Kidney epithelial cell (primary cell): ENCODE data around the gene TWIST2. TPM values are rescaled to one million over a fixed set of nuclear protein-coding genes. Genes with fewer than 3 reads are reported as not detected.

Experiments used
- DNase-seq: peaks from one replicate; pipeline ENCODE4 v3.0.0-alpha.2; 2010; ENCODE audit warnings: low read depth
- H3K27me3 ChIP-seq: 2 replicates; pipeline ENCODE4 v1.6.0; 2011; ENCODE audit warnings: low read length; ENCODE audit not compliant: control insufficient read depth, insufficient read depth
- H3K36me3 ChIP-seq: 2 replicates; pipeline ENCODE4 v1.5.1; 2011; ENCODE audit warnings: low read length; ENCODE audit not compliant: control insufficient read depth, insufficient read depth
- H3K4me3 ChIP-seq: 2 replicates; pipeline ENCODE4 v1.5.1; 2011; ENCODE audit warnings: low read depth, mild to moderate bottlenecking, control low read depth, low read length
- total RNA-seq: library from RNA; depleted of rRNA; stranded (reverse); fragments of >200 nt; gene quantifications from 2 replicates; pipeline ENCODE4 v1.2.3, GENCODE V29; 2015
- TF ChIP-seq, protein P1 (sequence below): IDR thresholded peaks from 2 replicates; pipeline ENCODE4 v1.5.1; 2011; ENCODE audit warnings: mild to moderate bottlenecking, moderate library complexity, low read length, control low read depth, inconsistent platforms; ENCODE audit not compliant: insufficient read depth, poor library complexity, severe bottlenecking

The TWIST2 gene
- total RNA-seq, 1 donor from 2014 or later, result 1.8 TPM

DNA sequence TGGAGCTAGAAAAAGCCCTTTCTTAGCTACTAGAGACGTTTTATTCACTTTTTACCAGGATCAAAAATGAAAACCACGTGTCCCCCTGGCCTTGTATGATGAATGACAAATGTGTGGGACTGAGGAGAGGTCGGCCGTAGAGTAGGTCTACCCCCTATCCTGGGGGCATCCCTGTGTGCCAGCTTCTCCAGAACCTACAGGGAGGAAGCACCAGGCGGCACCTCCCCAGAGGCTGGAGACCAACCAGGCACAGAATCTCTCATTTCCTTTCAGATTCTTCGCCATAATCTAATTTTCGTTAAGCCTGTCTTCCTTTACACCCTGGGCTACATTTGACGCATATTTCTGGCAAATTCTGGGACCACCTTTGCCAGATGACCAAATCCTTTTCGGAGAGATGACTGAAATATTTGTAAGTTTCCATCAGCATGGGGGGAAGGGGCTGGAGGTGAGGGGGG lies 15.9 kb downstream of the TWIST2 start:
- TF ChIP-seq, protein P1, sequence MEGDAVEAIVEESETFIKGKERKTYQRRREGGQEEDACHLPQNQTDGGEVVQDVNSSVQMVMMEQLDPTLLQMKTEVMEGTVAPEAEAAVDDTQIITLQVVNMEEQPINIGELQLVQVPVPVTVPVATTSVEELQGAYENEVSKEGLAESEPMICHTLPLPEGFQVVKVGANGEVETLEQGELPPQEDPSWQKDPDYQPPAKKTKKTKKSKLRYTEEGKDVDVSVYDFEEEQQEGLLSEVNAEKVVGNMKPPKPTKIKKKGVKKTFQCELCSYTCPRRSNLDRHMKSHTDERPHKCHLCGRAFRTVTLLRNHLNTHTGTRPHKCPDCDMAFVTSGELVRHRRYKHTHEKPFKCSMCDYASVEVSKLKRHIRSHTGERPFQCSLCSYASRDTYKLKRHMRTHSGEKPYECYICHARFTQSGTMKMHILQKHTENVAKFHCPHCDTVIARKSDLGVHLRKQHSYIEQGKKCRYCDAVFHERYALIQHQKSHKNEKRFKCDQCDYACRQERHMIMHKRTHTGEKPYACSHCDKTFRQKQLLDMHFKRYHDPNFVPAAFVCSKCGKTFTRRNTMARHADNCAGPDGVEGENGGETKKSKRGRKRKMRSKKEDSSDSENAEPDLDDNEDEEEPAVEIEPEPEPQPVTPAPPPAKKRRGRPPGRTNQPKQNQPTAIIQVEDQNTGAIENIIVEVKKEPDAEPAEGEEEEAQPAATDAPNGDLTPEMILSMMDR, result no peak
- Histone ChIP-seq H3K36me3 (no peaks in the 10 kb centered on the region), H3K4me3 (no peak overlapping the region), H3K27me3 (no peaks in the 10 kb centered on the region)
- no peak for DNase-seq

DNA sequence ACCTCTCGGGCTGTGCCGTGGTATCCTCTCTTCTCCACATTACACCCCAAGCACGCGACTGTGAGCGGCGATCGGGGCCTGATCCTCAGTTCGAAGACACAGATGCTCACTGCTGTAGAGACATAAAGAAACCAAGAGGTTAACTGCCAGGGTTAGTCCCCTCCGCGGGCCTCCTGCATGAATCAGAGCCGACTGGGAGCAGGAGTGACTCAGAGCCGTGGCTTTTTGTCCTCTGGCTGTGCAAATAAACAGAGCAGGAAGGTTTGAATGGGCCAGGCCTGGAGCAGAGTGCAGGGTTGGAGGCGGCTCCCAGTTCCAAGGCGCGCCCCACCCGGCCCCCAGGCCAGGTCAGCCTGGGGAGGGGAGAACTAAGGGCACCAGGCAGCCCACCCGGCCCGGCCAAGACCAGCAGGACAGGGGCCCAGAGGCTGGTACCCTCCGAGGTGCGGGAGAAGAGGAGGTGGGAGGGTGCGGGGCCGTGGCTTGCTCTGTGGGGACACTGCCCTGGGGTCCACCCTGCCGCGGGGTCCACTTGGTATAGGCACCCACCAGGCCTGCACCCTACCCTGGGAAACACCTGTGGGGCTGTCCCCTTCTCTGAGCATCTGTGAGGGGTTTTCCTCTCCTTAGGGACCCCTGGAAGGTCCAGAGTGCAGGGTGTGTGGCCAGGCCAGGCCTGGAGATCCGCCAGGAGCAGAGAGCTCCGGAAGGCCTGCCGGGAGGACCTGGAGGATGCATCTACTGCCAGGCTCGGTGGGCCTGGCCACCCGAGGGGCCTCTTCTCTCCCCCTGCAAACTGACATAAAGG lies 16.5 kb downstream of the TWIST2 start:
- Histone ChIP-seq H3K27me3 (no peaks in the 10 kb centered on the region), H3K4me3 (no peak overlapping the region), H3K36me3 (no peaks in the 10 kb centered on the region)
- DNase-seq, result peak; percentile 94
- TF ChIP-seq, protein P1, result no peak

DNA sequence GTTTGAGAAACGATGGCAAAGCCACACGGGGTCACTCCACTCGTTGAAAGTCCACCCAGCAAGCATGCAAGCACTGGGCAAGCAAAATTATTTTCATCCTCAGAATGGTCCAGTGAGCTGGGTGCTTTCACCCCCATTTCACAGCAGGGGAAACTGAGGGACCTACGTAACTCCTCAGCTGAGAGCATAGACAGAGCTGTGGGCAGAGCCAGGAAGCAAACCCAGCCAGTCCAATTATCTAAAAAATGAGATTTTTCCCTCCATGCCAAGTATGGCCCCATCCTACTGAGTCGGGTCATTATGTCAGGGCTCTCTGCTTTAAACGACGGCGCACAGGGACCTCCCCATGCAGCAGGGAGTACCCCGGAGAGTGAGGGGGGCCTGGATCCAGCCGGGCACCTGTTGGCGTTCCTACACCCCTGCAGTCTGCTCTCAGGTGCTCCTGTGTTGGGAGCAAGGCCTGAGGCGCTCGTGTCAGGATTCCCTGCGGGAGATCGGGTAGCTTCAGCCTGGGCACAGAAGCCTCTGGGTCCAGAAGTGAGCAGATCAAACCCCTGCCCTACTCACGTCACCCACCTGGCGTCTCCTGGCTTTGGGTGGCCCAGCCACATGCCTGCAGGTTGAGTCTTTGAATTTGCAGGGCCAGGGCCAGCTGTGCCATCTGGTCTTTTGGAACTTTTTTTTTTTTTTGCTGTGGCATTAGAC lies 17.3 kb downstream of the TWIST2 start:
- Histone ChIP-seq H3K27me3 (no peaks in the 10 kb centered on the region), H3K36me3 (no peaks in the 10 kb centered on the region), H3K4me3 (no peak overlapping the region)
- no peak for DNase-seq
- TF ChIP-seq, protein P1, result no peak

DNA sequence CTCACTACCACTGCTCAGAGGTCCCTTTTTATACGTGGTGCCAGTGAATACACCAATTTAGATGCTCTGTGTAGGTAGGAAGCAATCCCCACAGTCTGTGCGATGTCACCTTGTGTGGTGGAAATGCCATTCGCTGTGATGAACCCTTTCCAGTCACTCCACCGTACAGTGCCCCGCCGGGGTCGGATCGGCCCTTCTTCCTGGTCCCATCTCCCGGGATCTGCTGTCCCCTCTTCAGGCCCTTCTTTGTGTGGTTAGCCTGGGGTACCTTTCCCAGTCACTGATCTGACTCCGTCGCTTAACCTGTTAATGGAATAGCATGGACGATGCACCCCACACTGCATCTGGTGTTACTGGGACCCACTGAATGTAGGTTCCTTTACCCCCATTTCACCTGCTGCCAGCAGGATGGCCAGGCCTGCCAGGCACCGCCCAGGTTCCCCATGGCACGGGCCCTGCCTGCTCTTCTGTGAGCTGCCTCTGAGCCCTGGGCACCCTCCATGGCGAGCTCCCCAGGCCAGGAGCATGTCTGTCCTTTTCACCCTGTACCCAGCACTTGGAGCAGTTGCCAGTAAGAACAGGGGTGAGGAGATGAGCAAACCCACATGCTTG lies 18.0 kb downstream of the TWIST2 start:
- no peak overlapping the region for H3K4me3 ChIP-seq
- no peak for DNase-seq
- no peaks in the 10 kb centered on the region for H3K27me3 ChIP-seq
- TF ChIP-seq, protein P1, result no peak
- H3K36me3 ChIP-seq, result no peaks in the 10 kb centered on the region

DNA sequence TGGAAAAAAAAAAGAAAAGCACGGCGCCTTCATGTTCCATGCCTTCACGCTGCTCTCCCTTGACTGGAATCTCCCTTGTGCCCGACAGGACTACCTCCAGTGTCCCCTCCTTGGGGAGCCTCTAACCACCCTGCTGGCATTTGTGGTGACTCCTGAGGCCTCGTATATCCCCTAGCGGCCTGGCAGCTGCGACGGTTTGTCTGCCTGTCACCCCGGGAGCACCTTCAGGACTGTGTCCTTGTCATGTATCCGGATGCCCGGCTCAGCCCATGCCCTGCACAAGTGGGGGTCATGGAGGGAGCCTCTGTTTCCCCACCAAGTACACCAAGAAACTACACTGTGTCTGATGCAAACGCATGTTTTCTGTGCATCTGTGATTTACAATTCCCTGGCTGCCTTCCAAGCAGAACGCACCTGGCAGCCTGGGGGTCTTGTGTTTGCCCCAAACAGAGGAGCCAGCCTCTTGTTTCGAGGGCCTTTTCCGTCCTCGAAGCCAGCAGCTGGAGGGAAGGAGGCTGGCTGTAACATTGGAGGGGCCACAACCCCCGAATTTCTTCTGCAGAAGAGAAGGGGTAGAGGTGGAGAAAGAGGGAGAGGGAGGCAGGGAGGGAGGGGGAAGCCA lies 18.9 kb downstream of the TWIST2 start:
- no peak for DNase-seq
- Histone ChIP-seq H3K27me3 (no peaks in the 10 kb centered on the region), H3K4me3 (no peak overlapping the region), H3K36me3 (no peaks in the 10 kb centered on the region)
- TF ChIP-seq, protein P1, result no peak
